Activated T-helper 2 cell treated with anti-CD3 and anti-CD28 coated beads, Interferon-gamma antibody, Interleukin-2, Interleukin-4, amounts not matched to agents 10 μg/mL and 5 μg/mL and 100 μg/mL, durations not matched to agents 14 hours and 24 hours and 36 hours (primary cell): Measurements from ENCODE around the gene CD300LF. TPM values are rescaled to one million over a fixed set of nuclear protein-coding genes. Genes with fewer than 3 reads are reported as not detected.

Source experiments
- DNase-seq: peaks from one replicate; pipeline ENCODE4 v3.0.0; 2021; ENCODE audit warnings: low spot score
- H3K27ac Mint-ChIP-seq: one replicate; pipeline ENCODE4 v1.8.0; 2021; ENCODE audit warnings: mixed read lengths
- H3K27me3 Mint-ChIP-seq: one replicate; pipeline ENCODE4 v1.8.0; 2021; ENCODE audit warnings: low read depth, mixed read lengths
- H3K36me3 Mint-ChIP-seq: one replicate; pipeline ENCODE4 v1.8.0; 2021; ENCODE audit warnings: low read depth, mixed read lengths
- H3K4me1 Mint-ChIP-seq: one replicate; pipeline ENCODE4 v1.8.0; 2021; ENCODE audit warnings: low read depth, mixed read lengths
- H3K4me3 Mint-ChIP-seq: one replicate; pipeline ENCODE4 v1.8.0; 2021; ENCODE audit warnings: low read depth, mild to moderate bottlenecking, moderate library complexity, mixed read lengths
- H3K9me3 Mint-ChIP-seq: one replicate; pipeline ENCODE4 v1.8.0; 2021; ENCODE audit warnings: mixed read lengths
- intact Hi-C: fragments of 100-400 bp; cut with micrococcal nuclease; formaldehyde crosslinking; loops from one replicate; pipeline ENCODE4 v1.15.1; 2023
- total RNA-seq: library from RNA; stranded (reverse); gene quantifications from 2 replicates; pipeline ENCODE4 v1.2.3, GENCODE V29; 2022

The CD300LF gene
- total RNA-seq, 1 donor from 2014 or later: not detected

- no peaks in the 10 kb centered on the region for H3K27me3 Mint-ChIP-seq
- H3K27ac Mint-ChIP-seq: peak overlapping the region; percentile 43
- no peak for DNase-seq
- peaks cover 43% of the 10 kb centered on the region for H3K36me3 Mint-ChIP-seq
- intact Hi-C loops: no loop called here
- H3K4me1 Mint-ChIP-seq: peaks cover 48% of the 10 kb centered on the region
- H3K9me3 Mint-ChIP-seq: no peaks in the 10 kb centered on the region
- peak overlapping the region; percentile 51 for H3K4me3 Mint-ChIP-seq
Measured at GRCh38 chr17:74752822-74753401, 40.2 kb upstream of the CD300LF start.

- Mint-ChIP-seq H3K27ac (peak overlapping the region; percentile 43), H3K4me3 (peak overlapping the region; percentile 51), H3K27me3 (no peaks in the 10 kb centered on the region), H3K9me3 (no peaks in the 10 kb centered on the region), H3K36me3 (peaks cover 43% of the 10 kb centered on the region), H3K4me1 (peaks cover 49% of the 10 kb centered on the region)
- DNase-seq: no peak
- intact Hi-C loops: no loop called here
Measured at GRCh38 chr17:74752415-74752814, 39.7 kb upstream of the CD300LF start.

GRCh38 chr17:74750327-74751069 lies 37.8 kb upstream of the CD300LF start:
- Mint-ChIP-seq H3K27me3 (no peaks in the 10 kb centered on the region), H3K4me3 (peak overlapping the region; percentile 97), H3K27ac (peak overlapping the region; percentile 87), H3K9me3 (no peaks in the 10 kb centered on the region), H3K36me3 (peaks cover 43% of the 10 kb centered on the region), H3K4me1 (peaks cover 53% of the 10 kb centered on the region)
- intact Hi-C loops: no loop called here
- no peak for DNase-seq

GRCh38 chr17:74750039-74750326 lies 37.3 kb upstream of the CD300LF start:
- DNase-seq: no peak
- Mint-ChIP-seq H3K36me3 (peaks cover 39% of the 10 kb centered on the region), H3K27ac (peak overlapping the region; percentile 81), H3K27me3 (no peaks in the 10 kb centered on the region), H3K4me1 (peaks cover 49% of the 10 kb centered on the region), H3K9me3 (no peaks in the 10 kb centered on the region), H3K4me3 (peak overlapping the region; percentile 97)
- intact Hi-C loops: no loop called here

- Mint-ChIP-seq H3K27ac (peak overlapping the region; percentile 81), H3K36me3 (peaks cover 36% of the 10 kb centered on the region)
- intact Hi-C loops: loop anchor here (1.0 kb wide), 1 partner anchor 10 kb away; no protein-coding TSS in a partner anchor
Measured at GRCh38 chr17:74749279-74750038, 36.7 kb upstream of the CD300LF start.

GRCh38 chr17:74748529-74749278 lies 36.0 kb upstream of the CD300LF start, which contains the start of gene NHERF1:
Gene NHERF1 (plus strand): TSS chr17:74748628. CDS start chr17:74748847, 219 bp downstream.
- H3K36me3 Mint-ChIP-seq: peaks cover 40% of the 10 kb centered on the region
- intact Hi-C loops: loop anchor here (1.0 kb wide), 3 partner anchors 11 to 27 kb away; no protein-coding TSS in a partner anchor
- peak within 1 kb of the TSS; percentile 97 for H3K4me3 Mint-ChIP-seq
- peaks cover 58% of the 10 kb centered on the region for H3K4me1 Mint-ChIP-seq
- no peaks in the 10 kb centered on the region for H3K27me3 Mint-ChIP-seq
- no peaks in the 10 kb centered on the region for H3K9me3 Mint-ChIP-seq
- H3K27ac Mint-ChIP-seq: peak within 1 kb of the TSS; percentile 81
- peak; percentile 93 for DNase-seq

More at GRCh38 chr17:74749279-74750038, 36.7 kb upstream of the CD300LF start:
- H3K9me3 Mint-ChIP-seq: no peaks in the 10 kb centered on the region
- DNase-seq: peak; percentile 39
- H3K4me1 Mint-ChIP-seq: peaks cover 50% of the 10 kb centered on the region
- no peaks in the 10 kb centered on the region for H3K27me3 Mint-ChIP-seq
- H3K4me3 Mint-ChIP-seq: peak overlapping the region; percentile 97

- intact Hi-C loops: loop anchor here (1.0 kb wide), 2 partner anchors 22 to 27 kb away; no protein-coding TSS in a partner anchor
- no peak for DNase-seq
- H3K27ac Mint-ChIP-seq: no peak overlapping the region
- H3K9me3 Mint-ChIP-seq: no peaks in the 10 kb centered on the region
- peak overlapping the region; percentile 70 for H3K4me3 Mint-ChIP-seq
- peaks cover 43% of the 10 kb centered on the region for H3K36me3 Mint-ChIP-seq
- H3K27me3 Mint-ChIP-seq: no peaks in the 10 kb centered on the region
- peaks cover 60% of the 10 kb centered on the region for H3K4me1 Mint-ChIP-seq
Measured at GRCh38 chr17:74748279-74748528, 35.5 kb upstream of the CD300LF start.

- Mint-ChIP-seq H3K4me3 (peak overlapping the region; percentile 67), H3K9me3 (no peaks in the 10 kb centered on the region), H3K27ac (peak overlapping the region; percentile 46), H3K36me3 (peaks cover 34% of the 10 kb centered on the region), H3K27me3 (no peaks in the 10 kb centered on the region), H3K4me1 (peaks cover 60% of the 10 kb centered on the region)
- DNase-seq: no peak
- intact Hi-C loops: no loop called here
Measured at GRCh38 chr17:74746922-74747321, 34.2 kb upstream of the CD300LF start.

GRCh38 chr17:74746376-74746775 lies 33.7 kb upstream of the CD300LF start:
- Mint-ChIP-seq H3K9me3 (no peaks in the 10 kb centered on the region), H3K27ac (peak overlapping the region; percentile 46)
- DNase-seq: no peak

GRCh38 chr17:74745548-74746177 lies 32.9 kb upstream of the CD300LF start:
- Mint-ChIP-seq H3K27ac (no peak overlapping the region), H3K36me3 (peaks cover 22% of the 10 kb centered on the region), H3K9me3 (no peaks in the 10 kb centered on the region), H3K4me3 (no peak overlapping the region), H3K27me3 (no peaks in the 10 kb centered on the region), H3K4me1 (peaks cover 59% of the 10 kb centered on the region)
- no peak for DNase-seq
- intact Hi-C loops: loop anchor here (2.0 kb wide), 1 partner anchor 119 kb away; no protein-coding TSS in a partner anchor

More at GRCh38 chr17:74746376-74746775, 33.7 kb upstream of the CD300LF start:
- H3K36me3 Mint-ChIP-seq: peaks cover 29% of the 10 kb centered on the region
- H3K27me3 Mint-ChIP-seq: no peaks in the 10 kb centered on the region
- intact Hi-C loops: no loop called here
- H3K4me1 Mint-ChIP-seq: peaks cover 60% of the 10 kb centered on the region
- H3K4me3 Mint-ChIP-seq: peak overlapping the region; percentile 67

- Mint-ChIP-seq H3K4me3 (no peak overlapping the region), H3K36me3 (peaks cover 16% of the 10 kb centered on the region), H3K27ac (peak overlapping the region; percentile 7), H3K27me3 (no peaks in the 10 kb centered on the region), H3K4me1 (peaks cover 63% of the 10 kb centered on the region), H3K9me3 (no peaks in the 10 kb centered on the region)
- peak; percentile 75 for DNase-seq
- intact Hi-C loops: loop anchor here (1.0 to 5.0 kb wide), 3 partner anchors 25 to 463 kb away; no protein-coding TSS in a partner anchor
Measured at GRCh38 chr17:74744714-74745547, 32.2 kb upstream of the CD300LF start.
